ENCODE data around the gene MAMSTR.

Gene MAMSTR

GRCh38 chr19:48734625-48735024 lies 15.1 kb upstream of the MAMSTR start:
- DNase-seq: no peak
- H3K9me3 ChIP-seq (ENCODE audit: severe bottlenecking): no peaks in the 10 kb centered on the region
- H3K27me3 ChIP-seq (ENCODE audit: insufficient read depth, low read depth, severe bottlenecking): no peaks in the 10 kb centered on the region
- no peak for TF ChIP-seq CTCF (IDR thresholded peaks at IDR 0.05; ENCODE audit: low read depth, low read length)
- H3K36me3 ChIP-seq: no peaks in the 10 kb centered on the region
- peak overlapping the region; percentile 48; the same call in 1 of the 2 replicates for H3K4me3 ChIP-seq (ENCODE audit: low read depth, low read length)
- no peak overlapping the region for H3K27ac ChIP-seq

GRCh38 chr19:48731452-48731851 lies 11.9 kb upstream of the MAMSTR start:
- Histone ChIP-seq H3K36me3 (no peaks in the 10 kb centered on the region), H3K9me3 (ENCODE audit: severe bottlenecking) (no peaks in the 10 kb centered on the region)
- no peak for TF ChIP-seq CTCF (IDR thresholded peaks at IDR 0.05; ENCODE audit: low read depth, low read length)

GRCh38 chr19:48728911-48729664 lies 9.6 kb upstream of the MAMSTR start:
- H3K9me3 ChIP-seq (ENCODE audit: severe bottlenecking): no peaks in the 10 kb centered on the region
- H3K4me3 ChIP-seq (ENCODE audit: low read depth, low read length): no peak overlapping the region
- DNase-seq: no peak
- no peaks in the 10 kb centered on the region for H3K36me3 ChIP-seq
- H3K27me3 ChIP-seq (ENCODE audit: insufficient read depth, low read depth, severe bottlenecking): no peaks in the 10 kb centered on the region
- no peak overlapping the region for H3K27ac ChIP-seq
- TF ChIP-seq CTCF (IDR thresholded peaks at IDR 0.05; ENCODE audit: low read depth, low read length): no peak

More at GRCh38 chr19:48731452-48731851, 11.9 kb upstream of the MAMSTR start:
- Histone ChIP-seq H3K27ac (no peak overlapping the region), H3K27me3 (ENCODE audit: insufficient read depth, low read depth, severe bottlenecking) (no peaks in the 10 kb centered on the region), H3K4me3 (ENCODE audit: low read depth, low read length) (no peak overlapping the region)
- no peak for DNase-seq

GRCh38 chr19:48726556-48726955 lies 7.0 kb upstream of the MAMSTR start:
- no peak overlapping the region for H3K27ac ChIP-seq
- H3K4me3 ChIP-seq (ENCODE audit: low read depth, low read length): no peak overlapping the region
- no peaks in the 10 kb centered on the region for H3K27me3 ChIP-seq (ENCODE audit: insufficient read depth, low read depth, severe bottlenecking)
- DNase-seq: no peak
- no peak for TF ChIP-seq CTCF (IDR thresholded peaks at IDR 0.05; ENCODE audit: low read depth, low read length)
- no peaks in the 10 kb centered on the region for H3K36me3 ChIP-seq
- no peaks in the 10 kb centered on the region for H3K9me3 ChIP-seq (ENCODE audit: severe bottlenecking)

- Histone ChIP-seq H3K27ac (no peak overlapping the region), H3K9me3 (ENCODE audit: severe bottlenecking) (no peaks in the 10 kb centered on the region), H3K27me3 (ENCODE audit: insufficient read depth, low read depth, severe bottlenecking) (no peaks in the 10 kb centered on the region), H3K36me3 (no peaks in the 10 kb centered on the region; the same call in 1 of the 2 replicates), H3K4me3 (ENCODE audit: low read depth, low read length) (no peak overlapping the region)
- DNase-seq: no peak
- TF ChIP-seq CTCF (IDR thresholded peaks at IDR 0.05; ENCODE audit: low read depth, low read length): no peak
Observed at GRCh38 chr19:48724796-48725753, 5.5 kb upstream of the MAMSTR start.

Data from WERI-Rb-1 (cell line).